Measurements from ENCODE around the gene MYO5A. TPM values are rescaled to one million over a fixed set of nuclear protein-coding genes. Genes with fewer than 3 reads are reported as not detected.

Gene MYO5A
- total RNA-seq, 1 experiment from 2014 or later: 17.6 TPM

- TF ChIP-seq POLR2AphosphoS5 (IDR thresholded peaks at IDR 0.05; ENCODE audit: low read depth, low read length) (no peak), POLR2A (IDR thresholded peaks at IDR 0.05; ENCODE audit: borderline replicate concordance, extremely low read depth, insufficient read depth, insufficient read length) (no peak), ZFX (IDR thresholded peaks at IDR 0.05) (no peak), CEBPB (IDR thresholded peaks at IDR 0.05; ENCODE audit: low read depth) (no peak), SRF (IDR thresholded peaks at IDR 0.05; ENCODE audit: low read depth) (no peak), TCF7L2 (IDR thresholded peaks at IDR 0.05; ENCODE audit: borderline replicate concordance, extremely low read depth, insufficient read depth, insufficient read length) (no peak), FOSL1 (IDR thresholded peaks at IDR 0.05; ENCODE audit: low read depth) (no peak), ZBTB33 (IDR thresholded peaks at IDR 0.05; ENCODE audit: extremely low read depth, insufficient replicate concordance, low read length) (no peak)
These were observed 91.0 kb downstream of the MYO5A start (continued) for GRCh38 chr15:52437646-52438045.

- H3K4me3 ChIP-seq (replicated peaks in 1 of 2; ENCODE audit: low read depth in 1 of 2, low read length in 2 of 2): no peak overlapping the region
- no peaks in the 10 kb centered on the region for H3K36me3 ChIP-seq (ENCODE audit: control insufficient read depth in 1 of 2, insufficient read depth in 2 of 2, low read length in 2 of 2)
- no peak overlapping the region for H3K4me2 ChIP-seq (ENCODE audit: low read length)
- no TSS peak for BruUV-seq (replicated peaks)
- CTCF ChIA-PET: no interaction called here
- ATAC-seq (no peak), DNase-seq (ENCODE audit: low read depth, low spot score) (no peak)
- no peaks in the 10 kb centered on the region for H3K9me3 ChIP-seq (ENCODE audit: control insufficient read depth in 1 of 2, insufficient read depth in 1 of 2, low read depth in 1 of 2, low read length in 2 of 2)
- H3K9me2 ChIP-seq (ENCODE audit: insufficient read depth): no peaks in the 10 kb centered on the region
- POLR2A ChIA-PET: no interaction called here
- H3K9ac ChIP-seq (ENCODE audit: low read length): no peak overlapping the region
- intact Hi-C loops (cut with micrococcal nuclease): no loop called here
- no peaks in the 10 kb centered on the region for H3K79me2 ChIP-seq (ENCODE audit: insufficient read depth, low read length)
- peaks cover 13 to 17% of the 10 kb centered on the region in 2 experiments for H3K4me1 ChIP-seq (ENCODE audit: control insufficient read depth in 1 of 2, insufficient read depth in 2 of 2, low read length in 2 of 2)
- H2AFZ ChIP-seq (ENCODE audit: low read depth, low read length, poor library complexity, severe bottlenecking): no peak overlapping the region
- no peaks in the 10 kb centered on the region for H3K27me3 ChIP-seq (ENCODE audit: insufficient read depth, low read length)
- no peak overlapping the region for H3K27ac ChIP-seq (ENCODE audit: low read depth, low read length)
- H4K20me1 ChIP-seq (ENCODE audit: insufficient read depth): no peaks in the 10 kb centered on the region
- RAD21 ChIA-PET (ENCODE audit: low non-redundant PET in 1 of 2, low total read pairs in 2 of 2, uncharacterized antibody in 2 of 2, unreplicated experiment in 2 of 2): no interaction called here
- TF ChIP-seq EGR1 (IDR thresholded peaks at IDR 0.05; ENCODE audit: low read depth): no peak
- TF ChIP-seq EZH2phosphoT487 (IDR thresholded peaks at IDR 0.05; ENCODE audit: borderline replicate concordance): no peak
- no peak for TF ChIP-seq YY1 (IDR thresholded peaks at IDR 0.05; ENCODE audit: extremely low read depth, insufficient replicate concordance, low read depth, low read length)
- no peak for TF ChIP-seq SIN3A (IDR thresholded peaks at IDR 0.05; ENCODE audit: low read depth)
- TF ChIP-seq FOSL1 (IDR thresholded peaks at IDR 0.05; ENCODE audit: low read depth): no peak
- TF ChIP-seq SP1 (IDR thresholded peaks at IDR 0.05; ENCODE audit: low read depth): no peak
- TF ChIP-seq POLR2AphosphoS5 (IDR thresholded peaks at IDR 0.05; ENCODE audit: low read depth, low read length): no peak
- no peak for TF ChIP-seq SRF (IDR thresholded peaks at IDR 0.05; ENCODE audit: low read depth)
- TF ChIP-seq POLR2A (IDR thresholded peaks at IDR 0.05; ENCODE audit: borderline replicate concordance, extremely low read depth, insufficient read depth, insufficient read length): no peak
- TF ChIP-seq RAD21 (IDR thresholded peaks at IDR 0.05; ENCODE audit: low read depth): no peak
- TF ChIP-seq MAX (IDR thresholded peaks at IDR 0.05): no peak
- TF ChIP-seq ELF1 (IDR thresholded peaks at IDR 0.05; ENCODE audit: borderline replicate concordance, low read depth): no peak
- no peak for TF ChIP-seq CTCF (IDR thresholded peaks at IDR 0.05 in 2 of 3, conservative IDR thresholded peaks at IDR 0.05 in 1 of 3; ENCODE audit: borderline replicate concordance in 1 of 3, insufficient read depth in 1 of 3, low read depth in 2 of 3, low read length in 2 of 3)
- TF ChIP-seq REST (IDR thresholded peaks at IDR 0.05; ENCODE audit: low read depth): no peak
- no peak for TF ChIP-seq ZFX (IDR thresholded peaks at IDR 0.05)
- no peak for TF ChIP-seq ZNF274 (IDR thresholded peaks at IDR 0.05; ENCODE audit: low read depth, low read length)
These were observed 91.7 kb downstream of the MYO5A start for GRCh38 chr15:52436981-52437380.

Data from HCT116 (cell line).